ENCODE measurements around the gene MATCAP1. TPM values are rescaled to one million over a fixed set of nuclear protein-coding genes. Genes with fewer than 3 reads are reported as not detected.

MATCAP1 gene
- polyA plus RNA-seq, 3 donors from 2014 or later = 1.00 TPM; not detected in 2

DNA sequence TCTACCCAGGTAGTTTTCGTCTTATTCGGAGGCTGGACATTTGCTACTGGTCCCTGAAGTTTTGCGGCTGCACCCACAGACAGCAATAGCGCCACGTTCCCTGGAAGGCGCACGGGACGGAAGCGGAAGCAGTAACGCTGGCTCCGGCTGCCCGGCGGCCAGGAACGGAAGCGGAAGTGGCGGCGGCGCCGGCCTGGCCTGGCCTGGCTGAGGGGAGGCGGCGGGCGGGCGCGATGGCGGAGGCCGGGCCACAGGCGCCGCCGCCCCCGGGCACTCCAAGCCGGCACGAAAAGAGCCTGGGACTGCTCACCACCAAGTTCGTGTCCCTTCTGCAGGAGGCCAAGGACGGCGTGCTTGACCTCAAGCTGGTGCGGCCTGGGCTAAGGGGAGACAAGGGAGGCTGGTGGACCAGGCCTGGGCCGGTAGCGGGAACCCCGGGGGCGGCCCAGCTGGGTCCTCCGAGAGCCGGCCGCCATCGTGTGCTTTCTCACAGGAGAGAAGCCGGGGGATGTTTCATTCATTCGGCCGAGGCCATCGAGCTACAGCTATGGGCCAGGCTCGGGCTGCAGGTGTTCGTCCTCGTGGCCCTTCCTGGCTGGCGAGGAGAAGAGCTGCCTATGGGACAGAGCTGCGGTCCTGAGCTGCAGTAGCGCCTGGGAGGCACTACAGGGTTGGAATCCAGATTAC is 8.4 kb upstream of the MATCAP1 start, which contains the start of gene E2F4:
Gene E2F4, plus strand, starts transcription at position 161 of the 687 bp plus-strand sequence. Its CDS starts 73 bp downstream, at position 234.
- peaks cover 1 to 9% (median 5%) of the 10 kb centered on the region in 3 donors for H3K27me3 Mint-ChIP-seq (ENCODE audit: low read depth in 3 of 3)
- H3K36me3 Mint-ChIP-seq = peaks cover 11 to 16% (median 11%) of the 10 kb centered on the region in 3 donors
- H3K4me1 Mint-ChIP-seq = peaks cover 39 to 46% of the 10 kb centered on the region in 2 donors
- H3K4me3 Mint-ChIP-seq = peak within 1 kb of the TSS; percentile 88 to 92 (median 88)
- peak; percentile 87 to 89 (median 88) for DNase-seq
- H3K27ac Mint-ChIP-seq = peak within 1 kb of the TSS; percentile 75 to 93 (median 87)
- H3K9me3 Mint-ChIP-seq = no peaks in the 10 kb centered on the region

DNA sequence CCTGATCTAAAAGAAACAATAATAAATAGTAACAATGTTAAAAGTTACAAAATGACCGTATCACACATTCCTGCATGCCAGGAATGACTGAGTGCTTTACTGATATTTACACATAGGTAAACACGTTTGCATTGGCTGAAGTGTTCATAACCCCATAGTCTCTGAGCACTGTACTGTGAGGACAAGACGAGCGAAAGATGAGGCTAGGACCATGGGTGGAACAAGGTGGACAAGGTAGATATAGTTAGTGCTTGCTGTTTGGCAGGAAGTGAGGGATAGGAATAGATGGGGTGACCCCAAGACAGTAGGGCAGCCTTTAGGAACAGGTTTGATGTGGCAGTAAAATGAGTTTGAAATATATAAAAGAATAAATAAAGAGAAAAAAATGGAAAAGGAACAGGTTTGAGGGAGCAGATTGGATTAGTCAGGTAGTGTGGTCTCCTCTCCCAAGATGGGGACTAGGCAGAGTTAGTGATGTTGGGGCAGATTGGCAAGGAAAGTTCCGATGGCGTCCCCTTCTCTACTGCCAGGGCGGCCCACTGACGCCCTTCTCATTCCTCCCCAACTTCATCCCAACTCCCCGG is 7.7 kb upstream of the MATCAP1 start:
- DNase-seq = no peak
- Mint-ChIP-seq H3K4me1 (peaks cover 35 to 41% of the 10 kb centered on the region in 2 donors), H3K27ac (peak overlapping the region; percentile 57 to 93 (median 87)), H3K9me3 (no peaks in the 10 kb centered on the region), H3K27me3 (ENCODE audit: low read depth in 3 of 3) (peaks cover 1 to 9% (median 5%) of the 10 kb centered on the region in 3 donors), H3K36me3 (peaks cover 6 to 11% (median 6%) of the 10 kb centered on the region in 3 donors), H3K4me3 (peak overlapping the region; percentile 88 to 92 (median 88))

DNA sequence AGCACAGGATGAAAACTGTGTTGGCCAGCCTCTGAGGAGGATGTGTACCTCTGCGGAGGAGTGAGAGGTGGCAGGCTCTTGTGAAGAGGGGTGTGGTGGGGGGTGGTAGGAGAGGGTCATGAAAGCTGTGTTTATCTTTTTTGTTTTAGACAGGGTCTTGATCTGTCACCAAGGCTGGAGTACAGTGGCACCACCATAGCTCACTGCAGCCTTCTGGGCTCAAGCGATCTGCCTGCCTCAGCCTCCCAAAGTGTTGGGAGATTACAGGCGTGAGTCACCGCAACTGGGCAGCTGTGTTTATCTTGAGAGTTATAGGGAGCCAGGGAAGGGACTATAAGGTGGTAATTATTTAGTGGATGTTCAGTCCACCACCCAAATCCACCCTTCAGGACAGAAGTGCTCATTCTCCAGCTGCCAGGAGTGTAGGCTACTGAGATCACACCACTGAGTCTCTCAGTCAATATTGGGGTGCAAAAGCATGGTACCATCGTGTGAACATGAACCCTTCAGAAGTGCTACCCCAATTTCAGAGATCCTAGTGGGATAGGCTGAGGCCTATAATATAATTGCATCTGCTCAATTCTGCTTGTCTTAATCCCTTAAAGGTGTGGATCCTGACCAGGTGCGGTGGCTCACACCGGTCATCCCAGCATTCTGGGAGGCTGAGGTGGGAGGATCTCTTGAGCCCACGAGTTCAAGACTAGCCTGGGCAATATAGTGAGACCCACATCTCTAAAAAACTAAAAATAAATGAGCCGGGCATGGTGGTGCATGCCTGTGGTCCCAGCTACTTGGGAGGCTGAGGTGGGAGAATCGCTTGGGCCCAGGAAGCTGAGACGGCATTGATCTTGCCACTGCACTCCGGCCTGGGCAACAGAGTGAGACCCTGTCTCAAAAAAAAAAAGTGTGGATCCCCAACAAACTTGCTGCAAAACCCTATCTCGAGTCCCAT is 7.0 kb upstream of the MATCAP1 start:
- H3K27ac Mint-ChIP-seq = no peak overlapping the region
- peaks cover 2 to 9% (median 5%) of the 10 kb centered on the region in 3 donors for H3K27me3 Mint-ChIP-seq (ENCODE audit: low read depth in 3 of 3)
- DNase-seq = no peak
- peaks cover 32 to 35% of the 10 kb centered on the region in 2 donors for H3K4me1 Mint-ChIP-seq
- peak overlapping the region in 3 of 5 donors; percentile 88 to 91 (median 88) for H3K4me3 Mint-ChIP-seq
- peaks cover 0 to 3% (median 0%) of the 10 kb centered on the region in 3 donors for H3K36me3 Mint-ChIP-seq
- no peaks in the 10 kb centered on the region for H3K9me3 Mint-ChIP-seq

DNA sequence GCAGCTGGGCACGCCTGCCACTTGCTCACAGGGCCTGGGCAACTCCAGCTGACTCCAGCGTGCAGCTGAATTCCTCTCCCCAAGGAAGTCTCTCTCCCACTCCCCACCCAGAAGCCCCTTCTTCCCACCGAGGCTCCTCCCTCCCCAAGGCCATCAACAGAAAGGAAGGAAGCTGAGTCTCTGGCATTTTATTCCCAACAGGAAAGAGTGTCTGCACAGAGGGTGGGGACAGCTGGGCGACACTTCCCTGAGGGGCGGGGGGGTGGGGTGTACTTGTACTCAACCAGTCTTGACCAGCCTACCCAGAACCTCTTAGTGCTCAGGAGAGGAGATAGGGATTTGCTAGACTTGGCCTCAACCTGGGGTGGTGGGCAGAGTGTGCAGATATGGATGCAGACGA is 6.3 kb upstream of the MATCAP1 start, which contains the start of gene EXOC3L1:
Gene EXOC3L1, minus strand, starts transcription at position 96 of the 400 bp plus-strand sequence. CDS start 460 bp downstream, outside the sequence.
- no peak for DNase-seq
- H3K4me1 Mint-ChIP-seq = peaks cover 39% of the 10 kb centered on the region in 2 donors
- H3K27ac Mint-ChIP-seq = no peak within 1 kb of the TSS
- no peaks in the 10 kb centered on the region for H3K9me3 Mint-ChIP-seq
- H3K27me3 Mint-ChIP-seq (ENCODE audit: low read depth in 3 of 3) = peaks cover 7 to 10% (median 7%) of the 10 kb centered on the region in 3 donors
- no peaks in the 10 kb centered on the region for H3K36me3 Mint-ChIP-seq
- H3K4me3 Mint-ChIP-seq = peak within 1 kb of the TSS in 2 of 5 donors; percentile 88 to 91

DNA sequence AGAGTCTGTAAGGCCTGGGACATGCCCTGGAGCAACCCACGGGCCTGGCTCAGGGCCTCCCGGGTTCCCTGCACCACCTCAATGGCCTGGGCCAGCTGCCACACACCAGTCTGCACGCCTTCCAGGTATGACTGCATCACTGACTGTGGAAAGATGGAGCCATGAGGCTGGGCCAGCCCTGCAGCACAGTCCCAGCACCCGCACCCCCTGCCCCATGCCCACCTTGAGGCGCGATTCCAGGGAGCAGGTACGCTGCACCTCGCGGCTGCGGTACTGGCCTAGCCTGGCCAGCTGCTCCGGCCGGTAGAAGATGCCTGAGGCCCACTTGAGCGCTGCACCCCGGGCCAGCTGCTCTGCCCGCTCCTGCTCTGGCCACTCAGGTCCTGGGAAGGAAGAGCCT is 5.0 kb upstream of the MATCAP1 start:
- Mint-ChIP-seq H3K4me3 (no peak overlapping the region), H3K27me3 (ENCODE audit: low read depth in 3 of 3) (peaks cover 7 to 10% (median 7%) of the 10 kb centered on the region in 3 donors), H3K4me1 (peaks cover 32 to 36% of the 10 kb centered on the region in 2 donors), H3K27ac (no peak overlapping the region), H3K9me3 (no peaks in the 10 kb centered on the region), H3K36me3 (no peaks in the 10 kb centered on the region)
- no peak for DNase-seq

DNA sequence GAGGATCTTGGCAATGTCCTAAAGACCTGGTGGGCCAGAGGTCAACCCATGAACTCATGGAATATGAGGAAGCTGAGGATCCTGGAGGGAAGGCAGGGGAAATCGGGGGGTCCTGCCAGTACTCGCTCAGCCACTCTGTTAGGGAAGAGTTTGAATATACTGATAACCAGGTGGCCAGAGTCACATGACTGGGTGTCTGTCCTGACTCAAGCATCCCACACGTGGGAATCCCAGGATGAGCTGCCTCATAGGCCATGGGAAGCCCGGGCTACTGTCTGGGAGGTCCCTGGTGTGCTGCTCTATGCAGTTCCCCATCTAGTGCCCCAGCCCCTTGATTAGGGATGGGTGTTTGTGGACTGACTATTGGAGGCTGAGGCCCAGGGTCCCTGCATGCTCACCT is 4.6 kb upstream of the MATCAP1 start:
- no peak overlapping the region for H3K4me3 Mint-ChIP-seq
- peaks cover 7 to 8% (median 7%) of the 10 kb centered on the region in 3 donors for H3K27me3 Mint-ChIP-seq (ENCODE audit: low read depth in 3 of 3)
- H3K27ac Mint-ChIP-seq = no peak overlapping the region
- H3K9me3 Mint-ChIP-seq = no peaks in the 10 kb centered on the region
- H3K36me3 Mint-ChIP-seq = no peaks in the 10 kb centered on the region
- H3K4me1 Mint-ChIP-seq = peaks cover 27 to 31% of the 10 kb centered on the region in 2 donors
- DNase-seq = no peak

DNA sequence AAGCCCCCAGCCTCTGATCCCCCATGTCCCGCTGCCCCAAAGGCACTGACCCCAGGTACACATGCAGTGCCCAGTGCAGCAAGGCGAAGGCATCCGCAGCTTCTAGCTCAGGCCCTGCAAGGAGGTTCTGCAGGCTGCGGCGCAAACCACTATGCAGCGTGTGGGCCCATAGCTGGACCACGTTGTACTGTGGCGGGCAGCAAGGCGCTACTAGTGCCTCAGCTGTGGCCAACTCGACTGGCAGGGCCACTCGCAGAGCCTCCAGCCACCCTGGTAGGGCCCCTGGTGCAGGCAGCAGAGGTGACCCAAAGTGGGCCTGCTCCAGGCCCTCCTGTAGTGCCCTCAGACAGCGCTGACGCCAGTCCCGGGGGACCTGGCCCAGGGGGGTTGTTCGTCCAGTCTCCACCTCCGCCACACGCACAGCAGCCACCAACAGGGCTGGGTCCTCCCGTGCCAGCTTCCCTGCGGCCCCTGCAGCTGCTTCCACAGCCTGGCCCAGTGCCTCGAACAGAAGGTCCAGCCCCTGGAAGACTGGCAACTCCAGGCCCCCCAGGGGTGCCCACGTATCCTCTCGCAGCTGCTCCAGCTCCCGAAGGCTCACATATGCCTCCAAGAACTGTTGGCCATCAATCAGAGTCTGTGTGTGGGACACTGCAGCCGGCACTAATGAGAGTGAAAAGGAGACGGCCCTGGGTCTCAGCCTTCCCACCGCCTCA is 3.6 kb upstream of the MATCAP1 start:
- no peak overlapping the region for H3K4me3 Mint-ChIP-seq
- H3K27me3 Mint-ChIP-seq (ENCODE audit: low read depth in 3 of 3) = peaks cover 7 to 8% (median 7%) of the 10 kb centered on the region in 3 donors
- H3K36me3 Mint-ChIP-seq = no peaks in the 10 kb centered on the region
- H3K4me1 Mint-ChIP-seq = peaks cover 17 to 21% of the 10 kb centered on the region in 2 donors
- no peaks in the 10 kb centered on the region for H3K9me3 Mint-ChIP-seq
- H3K27ac Mint-ChIP-seq = no peak overlapping the region
- DNase-seq = no peak

DNA sequence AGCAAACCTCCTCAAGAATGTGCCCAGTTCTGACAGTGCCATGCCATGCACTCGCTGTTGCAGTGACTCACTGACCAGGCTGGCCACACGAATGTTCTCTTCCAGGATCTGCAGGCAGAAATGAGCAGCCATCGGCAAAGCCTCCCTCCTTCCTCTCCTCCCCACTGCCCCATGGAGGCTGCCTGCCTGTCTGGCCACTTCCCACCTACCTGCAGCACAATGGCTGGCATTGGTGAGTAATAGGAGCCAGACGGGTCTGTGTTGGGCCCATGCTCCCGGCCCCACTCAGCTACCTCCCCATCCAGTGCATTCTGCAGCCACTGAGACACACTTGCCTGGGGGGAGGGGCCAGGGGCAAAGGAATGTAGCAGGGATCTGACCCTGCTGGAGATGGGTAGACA is 2.8 kb upstream of the MATCAP1 start:
- no peak overlapping the region for H3K4me3 Mint-ChIP-seq
- peaks cover 4 to 7% (median 7%) of the 10 kb centered on the region in 3 donors for H3K27me3 Mint-ChIP-seq (ENCODE audit: low read depth in 3 of 3)
- H3K9me3 Mint-ChIP-seq = no peaks in the 10 kb centered on the region
- H3K27ac Mint-ChIP-seq = no peak overlapping the region
- DNase-seq = no peak
- H3K4me1 Mint-ChIP-seq = peaks cover 13 to 15% of the 10 kb centered on the region in 2 donors
- H3K36me3 Mint-ChIP-seq = no peaks in the 10 kb centered on the region

DNA sequence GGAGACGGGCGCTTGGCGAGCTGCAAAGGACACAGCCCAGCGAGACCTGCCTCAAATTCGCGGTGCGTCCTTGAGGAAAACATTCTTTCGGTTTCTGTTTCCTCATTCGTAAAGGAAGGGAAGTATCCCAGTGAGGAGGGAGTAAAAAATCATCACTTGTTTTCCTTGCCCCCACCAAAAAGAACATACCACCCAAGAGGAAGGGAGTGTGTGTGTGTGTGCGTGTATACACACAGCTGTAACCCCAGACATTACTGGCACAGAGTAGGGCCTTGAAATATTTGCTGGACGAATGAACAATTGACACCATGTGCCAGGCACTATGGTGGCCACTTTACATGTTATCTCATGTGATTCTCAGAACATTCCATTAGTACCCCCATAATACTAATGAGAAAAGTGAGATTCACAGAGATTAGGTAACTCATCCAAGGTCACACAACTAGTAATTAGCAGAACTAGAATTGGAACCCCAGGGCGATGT is 1.9 kb upstream of the MATCAP1 start:
- Mint-ChIP-seq H3K36me3 (no peaks in the 10 kb centered on the region), H3K4me3 (peak overlapping the region; percentile 88 to 93 (median 91)), H3K9me3 (no peaks in the 10 kb centered on the region), H3K27ac (peak overlapping the region in 2 of 6 donors; percentile 40 to 82), H3K27me3 (ENCODE audit: low read depth in 3 of 3) (peaks cover 4 to 7% (median 7%) of the 10 kb centered on the region in 3 donors), H3K4me1 (peaks cover 10% of the 10 kb centered on the region in 2 donors)
- no peak for DNase-seq

DNA sequence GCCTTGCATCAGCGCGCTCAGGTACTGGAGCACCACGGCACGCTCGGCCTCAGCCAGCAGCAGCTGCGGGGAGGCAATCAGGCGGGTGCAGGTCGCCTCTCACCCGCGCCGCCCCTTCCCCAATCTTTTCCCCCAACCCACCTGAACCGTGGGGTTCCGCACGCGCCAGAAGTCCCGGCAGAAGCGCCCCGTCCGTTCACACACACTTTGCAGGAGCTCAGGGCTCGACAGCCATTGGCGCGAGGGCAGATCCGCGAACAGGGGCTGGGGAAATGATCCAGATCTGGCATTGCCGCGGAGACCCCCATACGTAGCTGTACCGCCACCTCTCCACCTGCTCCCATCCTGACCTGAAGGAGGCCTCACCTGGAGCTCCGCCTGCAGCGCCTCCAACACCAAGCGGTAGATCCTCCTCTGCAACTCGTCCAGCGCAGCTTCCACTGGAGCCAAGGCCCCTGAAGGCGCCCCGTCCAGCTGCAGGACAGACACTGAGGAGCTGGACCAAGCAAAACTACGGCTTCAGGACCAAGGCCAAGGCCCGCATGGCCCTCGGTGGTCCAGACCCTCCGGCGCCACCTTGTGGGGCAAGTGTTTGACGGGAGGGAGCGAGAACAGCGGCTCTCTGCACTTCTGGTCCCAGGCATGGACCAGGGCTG is 1.4 kb upstream of the MATCAP1 start:
- Mint-ChIP-seq H3K9me3 (no peaks in the 10 kb centered on the region), H3K27me3 (ENCODE audit: low read depth in 3 of 3) (peaks cover 2 to 7% (median 7%) of the 10 kb centered on the region in 3 donors), H3K4me3 (peak overlapping the region; percentile 88 to 93 (median 91)), H3K36me3 (no peaks in the 10 kb centered on the region), H3K27ac (peak overlapping the region; percentile 30 to 82 (median 56)), H3K4me1 (peaks cover 10% of the 10 kb centered on the region in 2 donors)
- DNase-seq = peak; percentile 79 to 82 (median 79)

DNA sequence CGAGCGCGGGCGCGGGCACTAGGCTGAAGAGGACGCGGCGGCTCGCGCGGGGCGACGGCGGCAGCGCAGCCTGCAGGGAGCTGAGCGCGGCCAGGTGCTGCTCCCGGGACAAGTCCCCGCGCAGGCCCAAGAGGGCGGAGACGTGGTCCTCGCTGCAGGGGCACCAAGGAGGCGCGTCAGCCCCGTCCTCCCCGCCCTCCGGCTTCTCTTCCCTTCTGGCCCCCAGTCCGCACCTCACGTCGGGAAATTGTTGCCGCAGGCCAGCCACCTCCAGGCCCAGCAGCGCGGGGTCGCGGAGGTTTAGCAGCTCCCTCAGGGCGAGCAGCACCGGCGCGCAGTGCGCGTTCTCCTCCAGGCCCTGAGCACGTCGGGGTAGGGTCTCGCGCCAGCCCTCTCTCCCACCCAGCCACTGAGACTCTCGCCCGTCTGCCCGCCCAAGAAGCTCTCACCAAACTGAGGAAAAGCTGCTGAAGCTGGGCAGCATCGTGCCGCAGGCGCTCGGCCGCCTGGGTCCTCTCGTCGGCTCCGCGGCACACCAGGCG is 761 bp upstream of the MATCAP1 start:
- peaks cover 2 to 11% (median 7%) of the 10 kb centered on the region in 3 donors for H3K27me3 Mint-ChIP-seq (ENCODE audit: low read depth in 3 of 3)
- H3K36me3 Mint-ChIP-seq = no peaks in the 10 kb centered on the region
- no peak overlapping the region for H3K27ac Mint-ChIP-seq
- H3K4me1 Mint-ChIP-seq = peaks cover 10% of the 10 kb centered on the region in 2 donors
- H3K9me3 Mint-ChIP-seq = no peaks in the 10 kb centered on the region
- DNase-seq = no peak
- H3K4me3 Mint-ChIP-seq = peak overlapping the region in 4 of 5 donors; percentile 4 to 74 (median 40)

DNA sequence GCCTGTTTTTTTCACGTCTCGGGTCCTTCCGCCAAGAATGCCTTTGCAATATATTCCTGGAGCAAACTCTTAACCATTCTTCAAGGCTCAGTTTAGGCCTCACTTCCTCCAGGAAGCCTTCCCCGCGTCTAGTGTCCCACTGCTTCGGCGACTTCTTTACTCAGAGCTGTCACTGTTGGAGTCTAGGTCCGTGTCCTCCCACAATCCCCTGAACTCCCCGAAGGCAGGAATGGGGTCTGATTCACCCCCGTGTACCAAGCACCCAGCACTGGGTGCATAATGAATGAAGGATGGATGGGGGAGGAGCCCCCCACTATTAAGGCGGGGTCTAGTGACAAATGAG is 508 bp downstream of the MATCAP1 start:
- Mint-ChIP-seq H3K4me3 (no peak overlapping the region), H3K27me3 (ENCODE audit: low read depth in 3 of 3) (peaks cover 2 to 9% (median 7%) of the 10 kb centered on the region in 3 donors), H3K4me1 (peaks cover 10 to 13% of the 10 kb centered on the region in 2 donors), H3K36me3 (no peaks in the 10 kb centered on the region), H3K9me3 (no peaks in the 10 kb centered on the region), H3K27ac (no peak overlapping the region)
- DNase-seq = no peak

All from immature natural killer cell (primary cell).